ENCODE results near the gene PRDM16. TPM values are rescaled to one million over a fixed set of nuclear protein-coding genes. Genes with fewer than 3 reads are reported as not detected.

PRDM16 gene
- total RNA-seq, 1 donor from 2014 or later, result 21.4 TPM

DNA sequence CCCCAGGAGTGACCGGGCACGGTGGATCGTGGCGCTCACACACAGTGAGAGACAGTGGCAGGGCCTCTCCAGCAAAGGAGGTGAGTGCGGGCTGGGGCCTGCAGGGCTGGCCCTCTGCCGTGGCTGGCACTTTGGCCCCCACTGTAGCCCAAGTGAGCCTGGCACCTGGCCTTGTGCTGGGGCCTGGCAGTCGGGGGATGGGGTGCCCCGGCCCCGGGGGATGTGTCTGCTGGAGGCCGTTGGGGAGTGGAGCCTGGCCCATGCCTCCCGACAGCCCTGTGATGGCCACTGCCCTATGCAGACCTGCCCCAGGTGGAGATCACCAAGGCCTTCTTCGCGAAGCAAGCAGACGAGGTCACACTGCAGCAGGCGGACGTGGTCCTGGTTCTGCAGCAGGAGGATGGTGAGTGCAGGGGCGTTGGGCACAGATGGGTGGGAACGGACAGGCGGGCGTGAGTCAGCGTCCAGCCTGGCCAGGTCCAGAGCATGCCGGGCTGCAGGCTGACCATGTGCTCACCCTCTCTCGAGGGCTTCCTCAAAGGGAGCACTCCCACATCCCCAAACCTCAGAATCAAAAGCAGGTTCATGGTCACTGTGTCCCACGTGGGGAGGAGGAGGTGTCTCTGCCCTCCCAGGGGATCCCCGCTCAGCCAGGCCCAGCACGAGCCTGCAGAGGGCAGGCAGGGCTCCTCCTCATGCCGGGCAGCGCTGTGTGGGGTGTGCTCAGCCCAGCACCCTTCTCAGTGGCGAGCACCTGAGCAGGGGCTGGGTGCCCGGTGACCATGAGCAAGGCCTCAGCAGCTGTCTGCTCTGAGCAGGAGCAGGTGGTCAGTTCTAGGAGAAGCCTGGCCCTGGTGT is 410.7 kb downstream of the PRDM16 start:
- no peaks in the 10 kb centered on the region for H3K4me1 Mint-ChIP-seq (ENCODE audit: unreplicated experiment)
- DNase-seq (ENCODE audit: low spot score), result no peak
- H3K27ac Mint-ChIP-seq (ENCODE audit: unreplicated experiment), result peak overlapping the region; percentile 48
- peaks cover 25% of the 10 kb centered on the region for H3K27me3 Mint-ChIP-seq (ENCODE audit: unreplicated experiment)
- no peak overlapping the region for H3K4me3 Mint-ChIP-seq (ENCODE audit: unreplicated experiment)
- TF ChIP-seq, protein P1, sequence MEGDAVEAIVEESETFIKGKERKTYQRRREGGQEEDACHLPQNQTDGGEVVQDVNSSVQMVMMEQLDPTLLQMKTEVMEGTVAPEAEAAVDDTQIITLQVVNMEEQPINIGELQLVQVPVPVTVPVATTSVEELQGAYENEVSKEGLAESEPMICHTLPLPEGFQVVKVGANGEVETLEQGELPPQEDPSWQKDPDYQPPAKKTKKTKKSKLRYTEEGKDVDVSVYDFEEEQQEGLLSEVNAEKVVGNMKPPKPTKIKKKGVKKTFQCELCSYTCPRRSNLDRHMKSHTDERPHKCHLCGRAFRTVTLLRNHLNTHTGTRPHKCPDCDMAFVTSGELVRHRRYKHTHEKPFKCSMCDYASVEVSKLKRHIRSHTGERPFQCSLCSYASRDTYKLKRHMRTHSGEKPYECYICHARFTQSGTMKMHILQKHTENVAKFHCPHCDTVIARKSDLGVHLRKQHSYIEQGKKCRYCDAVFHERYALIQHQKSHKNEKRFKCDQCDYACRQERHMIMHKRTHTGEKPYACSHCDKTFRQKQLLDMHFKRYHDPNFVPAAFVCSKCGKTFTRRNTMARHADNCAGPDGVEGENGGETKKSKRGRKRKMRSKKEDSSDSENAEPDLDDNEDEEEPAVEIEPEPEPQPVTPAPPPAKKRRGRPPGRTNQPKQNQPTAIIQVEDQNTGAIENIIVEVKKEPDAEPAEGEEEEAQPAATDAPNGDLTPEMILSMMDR (IDR thresholded peaks at IDR 0.05; ENCODE audit: unreplicated experiment), result no peak
- no peaks in the 10 kb centered on the region for H3K9me3 Mint-ChIP-seq (ENCODE audit: unreplicated experiment)
- H3K36me3 Mint-ChIP-seq (ENCODE audit: low read depth, unreplicated experiment), result peaks cover 3% of the 10 kb centered on the region

DNA sequence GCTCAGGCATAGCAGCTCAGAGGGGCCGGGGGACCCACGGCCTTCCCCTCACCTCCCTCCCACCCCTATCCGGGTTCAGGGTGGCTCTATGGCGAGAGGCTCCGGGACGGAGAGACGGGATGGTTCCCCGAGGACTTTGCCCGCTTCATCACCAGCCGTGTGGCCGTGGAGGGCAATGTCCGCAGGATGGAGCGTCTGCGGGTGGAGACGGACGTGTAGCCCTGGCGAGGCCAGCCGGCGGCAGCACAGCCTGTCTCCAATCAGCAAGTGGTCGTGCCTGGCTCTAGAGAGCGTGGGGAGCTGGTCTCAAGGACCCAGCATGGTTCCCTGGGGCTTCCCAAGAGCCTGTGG is 411.3 kb downstream of the PRDM16 start:
- peaks cover 8% of the 10 kb centered on the region for H3K36me3 Mint-ChIP-seq (ENCODE audit: low read depth, unreplicated experiment)
- TF ChIP-seq, protein P1 (IDR thresholded peaks at IDR 0.05; ENCODE audit: unreplicated experiment), result no peak
- no peaks in the 10 kb centered on the region for H3K4me1 Mint-ChIP-seq (ENCODE audit: unreplicated experiment)
- H3K27me3 Mint-ChIP-seq (ENCODE audit: unreplicated experiment), result peaks cover 31% of the 10 kb centered on the region
- DNase-seq (ENCODE audit: low spot score), result no peak
- no peaks in the 10 kb centered on the region for H3K9me3 Mint-ChIP-seq (ENCODE audit: unreplicated experiment)
- no peak overlapping the region for H3K4me3 Mint-ChIP-seq (ENCODE audit: unreplicated experiment)
- no peak overlapping the region for H3K27ac Mint-ChIP-seq (ENCODE audit: unreplicated experiment)

DNA sequence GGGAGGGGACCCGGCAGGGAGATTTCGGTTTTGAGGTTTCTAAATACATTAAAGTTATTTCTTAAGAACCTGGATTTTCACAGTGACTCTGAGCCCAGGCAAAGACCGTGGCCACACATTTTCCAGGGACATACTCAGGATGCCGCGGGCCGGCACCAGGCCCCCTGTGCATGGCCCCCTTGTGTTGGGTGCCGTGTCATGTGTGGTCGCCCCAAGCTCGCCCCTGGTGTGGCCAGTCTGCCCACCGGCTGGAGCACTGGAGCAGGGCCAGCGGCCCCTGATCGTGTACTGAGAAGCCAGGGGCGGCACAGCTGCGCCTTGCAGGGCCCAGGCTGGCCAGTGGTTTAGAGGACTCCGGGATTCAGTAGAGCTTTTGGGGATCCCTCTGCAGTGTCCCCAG is 412.0 kb downstream of the PRDM16 start:
- Mint-ChIP-seq H3K4me1 (ENCODE audit: unreplicated experiment) (no peaks in the 10 kb centered on the region), H3K9me3 (ENCODE audit: unreplicated experiment) (no peaks in the 10 kb centered on the region), H3K4me3 (ENCODE audit: unreplicated experiment) (no peak overlapping the region), H3K36me3 (ENCODE audit: low read depth, unreplicated experiment) (peaks cover 8% of the 10 kb centered on the region), H3K27ac (ENCODE audit: unreplicated experiment) (no peak overlapping the region), H3K27me3 (ENCODE audit: unreplicated experiment) (peaks cover 31% of the 10 kb centered on the region)
- DNase-seq (ENCODE audit: low spot score), result no peak
- TF ChIP-seq, protein P1 (IDR thresholded peaks at IDR 0.05; ENCODE audit: unreplicated experiment), result no peak

DNA sequence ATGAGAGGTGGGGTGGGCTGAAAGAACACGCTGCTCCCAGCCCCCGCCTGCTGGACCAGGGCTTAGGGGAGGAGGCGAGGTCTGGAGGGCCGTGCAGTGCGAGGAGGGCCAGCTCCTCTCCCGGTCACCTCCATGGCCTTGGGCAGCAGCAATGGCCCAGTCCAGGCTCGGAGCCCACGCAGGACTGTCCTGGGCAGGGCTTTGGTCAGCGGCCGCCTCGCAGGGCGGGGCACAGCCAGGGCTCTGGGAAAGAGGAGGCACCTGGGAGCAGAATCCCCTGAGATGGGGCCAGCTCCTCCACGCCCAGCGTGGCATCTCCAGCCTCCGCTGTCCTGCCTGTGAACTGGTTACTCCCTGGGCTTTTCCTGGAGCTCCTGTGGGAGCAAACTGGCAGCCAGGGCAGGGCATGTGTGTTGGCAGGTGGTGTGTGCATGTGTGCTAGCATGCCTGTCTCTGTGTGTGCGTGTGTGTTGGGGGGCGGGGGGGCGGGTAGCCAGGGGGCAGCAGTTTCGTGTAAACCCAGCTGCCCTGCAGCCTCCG is 412.9 kb downstream of the PRDM16 start:
- peaks cover 28% of the 10 kb centered on the region for H3K27me3 Mint-ChIP-seq (ENCODE audit: unreplicated experiment)
- TF ChIP-seq, protein P1 (IDR thresholded peaks at IDR 0.05; ENCODE audit: unreplicated experiment), result no peak

DNA sequence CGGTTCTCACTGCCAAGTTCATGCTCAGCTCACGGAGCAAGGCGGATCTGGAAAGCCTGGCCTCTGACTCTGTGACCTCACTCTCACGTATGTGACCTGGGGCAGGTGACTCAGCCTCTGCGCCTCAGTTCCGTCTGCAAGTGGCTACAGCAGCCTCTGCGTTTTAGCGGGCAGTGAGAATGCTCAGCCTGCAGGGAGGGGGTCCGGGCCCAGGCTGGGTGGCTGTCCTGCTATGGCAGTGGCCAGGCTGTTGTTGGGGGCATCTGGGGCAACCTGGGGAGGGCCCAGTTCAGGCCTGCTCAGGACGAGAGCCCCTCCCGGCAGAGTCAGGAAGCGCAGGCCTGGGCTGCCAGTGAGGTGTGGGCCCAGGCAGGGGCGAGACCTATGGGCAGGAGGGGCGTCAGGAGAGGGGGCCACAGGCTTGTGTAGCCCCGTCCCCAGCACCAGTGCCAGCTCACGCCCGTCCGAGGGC is 413.4 kb downstream of the PRDM16 start:
- Mint-ChIP-seq H3K4me1 (ENCODE audit: unreplicated experiment) (no peaks in the 10 kb centered on the region), H3K9me3 (ENCODE audit: unreplicated experiment) (no peaks in the 10 kb centered on the region), H3K36me3 (ENCODE audit: low read depth, unreplicated experiment) (peaks cover 8% of the 10 kb centered on the region), H3K4me3 (ENCODE audit: unreplicated experiment) (no peak overlapping the region), H3K27me3 (ENCODE audit: unreplicated experiment) (peaks cover 28% of the 10 kb centered on the region), H3K27ac (ENCODE audit: unreplicated experiment) (no peak overlapping the region)
- no peak for DNase-seq (ENCODE audit: low spot score)
- TF ChIP-seq, protein P1 (IDR thresholded peaks at IDR 0.05; ENCODE audit: unreplicated experiment), result no peak

More for the DNA sequence above, 412.9 kb downstream of the PRDM16 start:
- no peak for DNase-seq (ENCODE audit: low spot score)
- Mint-ChIP-seq H3K27ac (ENCODE audit: unreplicated experiment) (no peak overlapping the region), H3K4me1 (ENCODE audit: unreplicated experiment) (no peaks in the 10 kb centered on the region), H3K9me3 (ENCODE audit: unreplicated experiment) (no peaks in the 10 kb centered on the region), H3K4me3 (ENCODE audit: unreplicated experiment) (no peak overlapping the region), H3K36me3 (ENCODE audit: low read depth, unreplicated experiment) (peaks cover 8% of the 10 kb centered on the region)
